Measurements from ENCODE around the gene SUV39H2. TPM values are rescaled to one million over a fixed set of nuclear protein-coding genes. Genes with fewer than 3 reads are reported as not detected.

SUV39H2 gene
- total and polyA plus RNA-seq, 10 of the 15 experiments (the other 5 are each of a cell fraction or from before 2014, with no cell fraction given) = 24.3 to 41.1 (median 30.0) TPM

DNA sequence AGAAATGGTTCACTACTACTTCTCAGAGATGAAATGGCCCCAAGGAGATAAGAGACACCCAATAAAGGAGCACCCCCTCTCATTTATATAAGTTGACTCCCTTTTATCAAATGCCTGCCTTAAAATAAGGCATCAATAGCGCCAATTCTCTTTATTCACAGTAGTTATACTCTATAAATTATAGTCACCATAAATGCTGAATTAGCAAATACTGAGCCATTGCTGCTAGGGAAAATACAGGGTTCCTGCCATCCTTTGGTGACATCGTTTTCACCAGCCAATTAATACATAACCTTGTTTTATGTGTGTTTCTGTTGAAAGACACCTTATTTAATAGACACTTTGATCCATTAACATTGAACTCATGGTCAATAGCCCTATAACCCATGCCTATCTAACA is 46.6 kb downstream of the SUV39H2 start (continued):
- TF ChIP-seq FOS (IDR thresholded peaks at IDR 0.05; ENCODE audit: borderline replicate concordance, extremely low read depth, insufficient read length) (no peak), RAD51 (IDR thresholded peaks at IDR 0.05) (no peak), YY1 (IDR thresholded peaks at IDR 0.05; ENCODE audit: low read depth, low read length) (no peak), BACH1 (IDR thresholded peaks at IDR 0.05; ENCODE audit: borderline replicate concordance) (no peak), KAT2A (conservative IDR thresholded peaks at IDR 0.05; ENCODE audit: control insufficient read depth, low read depth, low read length) (no peak), YBX1 (IDR thresholded peaks at IDR 0.05) (no peak)

GRCh38 chr10:14926061-14926470 is 47.4 kb downstream of the SUV39H2 start:
- DNase-seq (ENCODE audit: low read depth, low spot score) (no peak), ATAC-seq (peak; percentile 20), FAIRE-seq (peak; percentile 47)
- H2AFZ ChIP-seq (ENCODE audit: control insufficient read depth, low read depth, low read length) = no peak overlapping the region
- H3K36me3 ChIP-seq (ENCODE audit: control insufficient read depth in 2 of 2, insufficient read depth in 2 of 2, low read length in 1 of 2) = peaks cover 18 to 51% of the 10 kb centered on the region in 2 experiments
- RAD21 ChIA-PET (ENCODE audit: unreplicated experiment) = interaction anchor here (1.0 to 2.0 kb wide), 5 partner anchors 27 to 89 kb away, joined by 4 to 18 read pairs (median 7); partner anchors contain the start of genes DCLRE1C, MEIG1 and SUV39H2
- H3K9ac ChIP-seq (ENCODE audit: control insufficient read depth, insufficient read depth, low read length) = no peak overlapping the region
- H3K4me2 ChIP-seq (ENCODE audit: control insufficient read depth, insufficient read depth) = peak overlapping the region; percentile 72
- H3K9me3 ChIP-seq (replicated peaks; ENCODE audit: control insufficient read depth, insufficient read depth, low read length) = no peaks in the 10 kb centered on the region; the same call in 2 of the 3 replicates
- peaks cover 4% of the 10 kb centered on the region; the same call in 1 of the 2 replicates for H4K20me1 ChIP-seq (ENCODE audit: control insufficient read depth, insufficient read depth)
- SMC1A ChIA-PET (ENCODE audit: uncharacterized antibody, unreplicated experiment) = interaction anchor here (1.0 to 1.4 kb wide), 5 partner anchors 21 to 33 kb away, joined by 3 to 8 read pairs (median 5); partner anchors contain the start of genes DCLRE1C and MEIG1
- 50% methylated on average over 8 of the region's 8 CpGs for WGBS (ENCODE audit: insufficient coverage, insufficient replicate concordance, low lambda C conversion rate, missing lambda C conversion rate)
- CTCF ChIA-PET = interaction anchor here (0.8 to 2.2 kb wide), 7 partner anchors 23 to 181 kb away, joined by 3 to 15 read pairs (median 7); no protein-coding TSS in a partner anchor
- intact Hi-C loops (cut with micrococcal nuclease; ENCODE audit: unreplicated experiment) (loop anchor here (1.0 to 2.0 kb wide), 3 partner anchors 25 to 389 kb away; partner anchors contain the start of gene SUV39H2), in situ Hi-C loops (cut with MboI) (no loop called here)
- H3K27ac ChIP-seq (ENCODE audit: control insufficient read depth, insufficient read depth) = peak overlapping the region; percentile 63
- no TSS peak for BruUV-seq (replicated peaks)
- peak overlapping the region; percentile 8; the same call in 1 of the 2 replicates for H3K4me3 ChIP-seq
- no peaks in the 10 kb centered on the region for H3K27me3 ChIP-seq (replicated peaks in 1 of 2; ENCODE audit: control insufficient read depth in 2 of 2, insufficient read depth in 2 of 2, low read length in 1 of 2)
- TF ChIP-seq ETV6 (conservative IDR thresholded peaks at IDR 0.05 in 1 of 2, IDR thresholded peaks at IDR 0.05 in 1 of 2; ENCODE audit: borderline replicate concordance in 1 of 2, low read depth in 1 of 2) (0 out of 4 replicates have a peak, but pooled peaks of 1 of the 2 experiments have one; percentile 40), BHLHE40 (IDR thresholded peaks at IDR 0.05; ENCODE audit: borderline replicate concordance in 1 of 2, low read depth in 2 of 2, low read length in 1 of 2) (peak in 1 of 2 experiments; percentile 39; a peak in 2 of 4 replicates), TCF12 (IDR thresholded peaks at IDR 0.05; ENCODE audit: low read depth, low read length) (0 out of 2 replicates have a peak, but pooled peaks have one; percentile 32), SUPT20H (IDR thresholded peaks at IDR 0.05; ENCODE audit: borderline replicate concordance, control insufficient read depth, low read depth, low read length) (no peak), REST (IDR thresholded peaks at IDR 0.05; ENCODE audit: low read depth, low read length) (no peak), NR2F1 (conservative IDR thresholded peaks at IDR 0.05) (peak; percentile 68)
- TF ChIP-seq, protein P1, sequence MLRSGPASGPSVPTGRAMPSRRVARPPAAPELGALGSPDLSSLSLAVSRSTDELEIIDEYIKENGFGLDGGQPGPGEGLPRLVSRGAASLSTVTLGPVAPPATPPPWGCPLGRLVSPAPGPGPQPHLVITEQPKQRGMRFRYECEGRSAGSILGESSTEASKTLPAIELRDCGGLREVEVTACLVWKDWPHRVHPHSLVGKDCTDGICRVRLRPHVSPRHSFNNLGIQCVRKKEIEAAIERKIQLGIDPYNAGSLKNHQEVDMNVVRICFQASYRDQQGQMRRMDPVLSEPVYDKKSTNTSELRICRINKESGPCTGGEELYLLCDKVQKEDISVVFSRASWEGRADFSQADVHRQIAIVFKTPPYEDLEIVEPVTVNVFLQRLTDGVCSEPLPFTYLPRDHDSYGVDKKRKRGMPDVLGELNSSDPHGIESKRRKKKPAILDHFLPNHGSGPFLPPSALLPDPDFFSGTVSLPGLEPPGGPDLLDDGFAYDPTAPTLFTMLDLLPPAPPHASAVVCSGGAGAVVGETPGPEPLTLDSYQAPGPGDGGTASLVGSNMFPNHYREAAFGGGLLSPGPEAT (IDR thresholded peaks at IDR 0.05; ENCODE audit: low read depth) = no peak
- POLR2A ChIA-PET = interaction anchor here (1.2 kb wide), 1 partner anchor 27 kb away, joined by 3 read pairs; no protein-coding TSS in a partner anchor
- peaks cover 22% of the 10 kb centered on the region for H3K4me1 ChIP-seq (ENCODE audit: control insufficient read depth, insufficient read depth, low read length)
- H3K79me2 ChIP-seq (ENCODE audit: control insufficient read depth, insufficient read depth, low read length) = no peaks in the 10 kb centered on the region; the same call in 1 of the 2 replicates

Data from GM12878 (cell line).